MCF 10A (cell line): ENCODE results near the gene LOXHD1. TPM values are rescaled to one million over a fixed set of nuclear protein-coding genes. Genes with fewer than 3 reads are reported as not detected.
A peak's percentile ranks its signal among the peaks of the same experiment; 100 is the strongest.

ENCODE experiments used
- BruUV-seq: library from RNA; stranded (reverse); fragments of 400-500 nt; replicated peaks from 2 replicates; lab custom pipeline; 2021; lab: Mats Ljungman, UMichigan
- CTCF ChIA-PET: fragments of 300-600 bp; sonication (Branson Sonifier 250); formaldehyde crosslinking; extraction: SDS; loops from one replicate; lab custom pipeline; 2021; ENCODE audit warnings: antibody characterized with exemption, inconsistent platforms; lab: Yijun Ruan, JAX
- POLR2A ChIA-PET: fragments of 300-600, 350-650 bp; sonication (Branson Sonifier 250); formaldehyde crosslinking; extraction: SDS; loops from one replicate; lab custom pipeline; 2020; ENCODE audit warnings: antibody characterized with exemption, inconsistent platforms; lab: Yijun Ruan, JAX
- DNase-seq: peaks from one replicate; pipeline ENCODE4 v3.0.0-alpha.2; 2018; ENCODE audit not compliant: unreplicated experiment
- H3K27ac Mint-ChIP-seq: one replicate; pipeline ENCODE4 v1.8.0; 2022; ENCODE audit warnings: mild to moderate bottlenecking, low read depth, mixed read lengths; ENCODE audit not compliant: unreplicated experiment
- H3K27me3 Mint-ChIP-seq: one replicate; pipeline ENCODE4 v1.8.0; 2022; ENCODE audit warnings: mixed read lengths; ENCODE audit not compliant: insufficient read depth, unreplicated experiment
- H3K36me3 Mint-ChIP-seq: one replicate; pipeline ENCODE4 v1.8.0; 2022; ENCODE audit warnings: mild to moderate bottlenecking, moderate library complexity, mixed read lengths; ENCODE audit not compliant: insufficient read depth, unreplicated experiment
- H3K4me1 Mint-ChIP-seq: one replicate; pipeline ENCODE4 v1.8.0; 2022; ENCODE audit warnings: mixed read lengths; ENCODE audit not compliant: insufficient read depth, unreplicated experiment
- H3K4me3 Mint-ChIP-seq: one replicate; pipeline ENCODE4 v1.8.0; 2022; ENCODE audit warnings: mild to moderate bottlenecking, moderate library complexity, mixed read lengths; ENCODE audit not compliant: unreplicated experiment
- H3K9me3 Mint-ChIP-seq: one replicate; pipeline ENCODE4 v1.8.0; 2022; ENCODE audit warnings: mixed read lengths; ENCODE audit not compliant: unreplicated experiment
- CTCF ChIP-seq: fragments of 200-600 bp; IDR thresholded peaks from one replicate; pipeline ENCODE4 v1.8.0; 2022; ENCODE audit warnings: antibody characterized with exemption, mild to moderate bottlenecking; ENCODE audit not compliant: unreplicated experiment
- intact Hi-C: fragments of 100-400 bp; cut with micrococcal nuclease; formaldehyde crosslinking; loops from 2 replicates; pipeline ENCODE4 v1.14.1; 2022
- total RNA-seq: library from RNA; stranded (reverse); gene quantifications from 2 replicates; pipeline ENCODE4 v1.2.3, GENCODE V29; 2022

LOXHD1 gene
- total RNA-seq, 1 experiment from 2014 or later, result not detected

- Mint-ChIP-seq H3K27ac (no peak overlapping the region), H3K4me1 (no peaks in the 10 kb centered on the region), H3K4me3 (no peak overlapping the region), H3K36me3 (no peaks in the 10 kb centered on the region), H3K27me3 (peaks cover 51% of the 10 kb centered on the region), H3K9me3 (no peaks in the 10 kb centered on the region)
- POLR2A ChIA-PET, result interaction anchor here (0.7 kb wide), 1 partner anchor 499 kb away, joined by 3 read pairs; no protein-coding TSS in a partner anchor
- no peak for TF ChIP-seq CTCF
- no TSS peak for BruUV-seq
- intact Hi-C loops, result no loop called here
- DNase-seq, result no peak
- CTCF ChIA-PET, result interaction anchor here (1.8 to 8.7 kb wide), 3 partner anchors 11 to 473 kb away, joined by 6 to 58 read pairs (median 10); partner anchors contain the start of gene LOXHD1
Measured at GRCh38 chr18:46646468-46646867, 10.6 kb downstream of the LOXHD1 start.

- Mint-ChIP-seq H3K9me3 (no peaks in the 10 kb centered on the region), H3K36me3 (no peaks in the 10 kb centered on the region), H3K4me1 (no peaks in the 10 kb centered on the region), H3K4me3 (no peak overlapping the region), H3K27ac (no peak overlapping the region), H3K27me3 (peaks cover 37% of the 10 kb centered on the region)
- no peak for DNase-seq
- intact Hi-C loops, result no loop called here
- TF ChIP-seq CTCF, result no peak
- no TSS peak for BruUV-seq
- ChIA-PET CTCF (interaction anchor here (0.6 to 8.7 kb wide), 5 partner anchors 11 to 544 kb away, joined by 3 to 58 read pairs (median 3); partner anchors contain the start of gene LOXHD1), POLR2A (interaction anchor here (0.7 kb wide), 1 partner anchor 56 kb away, joined by 3 read pairs; no protein-coding TSS in a partner anchor)
Measured at GRCh38 chr18:46642561-46642960, 14.5 kb downstream of the LOXHD1 start.

GRCh38 chr18:46641917-46642316, 15.1 kb downstream of the LOXHD1 start:
- H3K4me3 Mint-ChIP-seq, result no peak overlapping the region
- H3K36me3 Mint-ChIP-seq, result no peaks in the 10 kb centered on the region
- no peaks in the 10 kb centered on the region for H3K9me3 Mint-ChIP-seq
- DNase-seq, result peak; percentile 60
- POLR2A ChIA-PET, result no interaction called here
- peaks cover 31% of the 10 kb centered on the region for H3K27me3 Mint-ChIP-seq
- no peak for TF ChIP-seq CTCF
- no peaks in the 10 kb centered on the region for H3K4me1 Mint-ChIP-seq
- CTCF ChIA-PET, result interaction anchor here (0.6 to 8.7 kb wide), 4 partner anchors 11 to 545 kb away, joined by 3 to 58 read pairs (median 4); partner anchors contain the start of gene LOXHD1
- H3K27ac Mint-ChIP-seq, result no peak overlapping the region
- BruUV-seq, result no TSS peak
- intact Hi-C loops, result no loop called here

GRCh38 chr18:46639386-46639785, 17.6 kb downstream of the LOXHD1 start:
- Mint-ChIP-seq H3K36me3 (no peaks in the 10 kb centered on the region), H3K27me3 (peaks cover 6% of the 10 kb centered on the region), H3K4me3 (no peak overlapping the region), H3K4me1 (no peaks in the 10 kb centered on the region), H3K9me3 (no peaks in the 10 kb centered on the region), H3K27ac (no peak overlapping the region)
- no peak for DNase-seq
- CTCF ChIA-PET, result interaction anchor here (0.6 to 2.0 kb wide), 3 partner anchors 17 to 693 kb away, joined by 3 to 5 read pairs (median 5); no protein-coding TSS in a partner anchor
- no peak for TF ChIP-seq CTCF
- no TSS peak for BruUV-seq
- POLR2A ChIA-PET, result interaction anchor here (0.6 kb wide), 1 partner anchor 1364 kb away, joined by 3 read pairs; no protein-coding TSS in a partner anchor
- intact Hi-C loops, result no loop called here
